Ectodermal cell (in vitro differentiated cells): Measurements from ENCODE around the gene MMP11.

Experiments used
- H3K27ac ChIP-seq: 2 replicates; pipeline ENCODE4 v1.7.0; 2013; ENCODE audit warnings: mild to moderate bottlenecking, low read depth, low read length; ENCODE audit not compliant: insufficient read depth, poor library complexity, severe bottlenecking
- H3K27me3 ChIP-seq: 2 replicates; pipeline ENCODE4 v1.7.0; 2013; ENCODE audit warnings: mild to moderate bottlenecking, low read length; ENCODE audit not compliant: insufficient read depth, control insufficient read depth, poor library complexity, severe bottlenecking
- H3K36me3 ChIP-seq: one replicate; pipeline ENCODE4 v1.7.0; 2013; ENCODE audit warnings: low read length; ENCODE audit not compliant: control insufficient read depth, insufficient read depth
- H3K4me1 ChIP-seq: one replicate; pipeline ENCODE4 v1.7.0; 2013; ENCODE audit warnings: low read length; ENCODE audit not compliant: control insufficient read depth, insufficient read depth
- H3K4me3 ChIP-seq: 2 replicates; pipeline ENCODE4 v1.7.0; 2013; ENCODE audit warnings: low read depth, low read length, control low read depth; ENCODE audit not compliant: insufficient read depth
- H3K9me3 ChIP-seq: 2 replicates; pipeline ENCODE4 v1.7.0; 2013; ENCODE audit warnings: mild to moderate bottlenecking, low read length, moderate library complexity; ENCODE audit not compliant: control insufficient read depth
- WGBS, 2 experiments: methylation state at CpG; one replicate each; pipeline ENCODE4 v1.1.7; 2013; ENCODE audit warnings: missing lambda C conversion rate in 2 of 2; 5-methylcytosine and 5-hydroxymethylcytosine counted together

The MMP11 gene

DNA sequence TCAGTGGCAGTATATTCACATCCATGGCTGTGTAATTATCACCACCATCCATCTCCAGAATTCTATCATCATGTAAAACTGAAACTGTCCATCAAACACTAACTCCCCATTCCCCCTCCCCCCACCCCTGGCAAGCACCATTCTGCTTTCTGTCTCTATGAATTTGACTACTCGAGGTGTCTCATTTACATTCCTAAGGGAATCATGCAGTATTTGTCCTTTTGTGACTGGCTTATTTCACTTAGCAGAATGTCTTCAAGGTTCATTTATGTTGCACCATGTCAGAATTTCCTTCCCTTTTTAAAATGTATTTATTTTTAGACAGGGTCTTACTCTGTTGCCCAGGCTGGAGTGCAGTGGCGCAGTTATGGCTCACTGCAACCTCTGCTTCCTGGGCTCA lies 45.9 kb downstream of the MMP11 start:
- WGBS, 2 experiments, result 96 to 98% methylated on average over 2 of the region's 2 CpGs
- no peaks in the 10 kb centered on the region for H3K4me1 ChIP-seq
- no peaks in the 10 kb centered on the region for H3K9me3 ChIP-seq
- no peaks in the 10 kb centered on the region for H3K27me3 ChIP-seq
- H3K27ac ChIP-seq, result no peak overlapping the region
- peaks cover 68% of the 10 kb centered on the region for H3K36me3 ChIP-seq
- no peak overlapping the region for H3K4me3 ChIP-seq

DNA sequence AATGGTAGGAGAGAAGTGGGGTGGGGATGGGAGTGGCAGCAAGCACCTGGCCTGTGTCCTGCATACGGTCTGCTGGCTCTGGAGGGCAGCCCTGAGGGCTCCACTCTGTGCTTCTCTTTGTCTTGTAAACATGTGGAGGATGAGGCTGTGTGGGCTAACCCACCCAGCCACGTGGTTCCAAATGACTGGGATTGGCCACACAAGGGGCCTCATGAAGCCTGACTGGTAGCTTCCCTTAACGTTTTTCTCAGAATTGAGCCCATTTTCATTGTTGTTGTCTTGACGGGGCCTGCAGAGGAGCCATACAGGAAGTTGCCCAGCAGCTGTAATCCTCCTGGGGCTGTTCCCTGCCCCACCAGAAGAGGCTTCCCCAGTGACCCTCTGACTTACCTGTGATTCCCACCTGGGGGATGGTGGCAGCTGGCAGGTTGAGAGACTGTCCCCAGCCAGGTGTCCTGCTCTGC lies 48.1 kb downstream of the MMP11 start:
- H3K4me3 ChIP-seq, result no peak overlapping the region
- no peaks in the 10 kb centered on the region for H3K4me1 ChIP-seq
- H3K36me3 ChIP-seq, result peaks cover 70% of the 10 kb centered on the region
- 75 to 80% methylated on average over 4 of the region's 4 CpGs for WGBS, 2 experiments
- no peaks in the 10 kb centered on the region for H3K9me3 ChIP-seq
- H3K27ac ChIP-seq, result no peak overlapping the region
- H3K27me3 ChIP-seq, result no peaks in the 10 kb centered on the region

DNA sequence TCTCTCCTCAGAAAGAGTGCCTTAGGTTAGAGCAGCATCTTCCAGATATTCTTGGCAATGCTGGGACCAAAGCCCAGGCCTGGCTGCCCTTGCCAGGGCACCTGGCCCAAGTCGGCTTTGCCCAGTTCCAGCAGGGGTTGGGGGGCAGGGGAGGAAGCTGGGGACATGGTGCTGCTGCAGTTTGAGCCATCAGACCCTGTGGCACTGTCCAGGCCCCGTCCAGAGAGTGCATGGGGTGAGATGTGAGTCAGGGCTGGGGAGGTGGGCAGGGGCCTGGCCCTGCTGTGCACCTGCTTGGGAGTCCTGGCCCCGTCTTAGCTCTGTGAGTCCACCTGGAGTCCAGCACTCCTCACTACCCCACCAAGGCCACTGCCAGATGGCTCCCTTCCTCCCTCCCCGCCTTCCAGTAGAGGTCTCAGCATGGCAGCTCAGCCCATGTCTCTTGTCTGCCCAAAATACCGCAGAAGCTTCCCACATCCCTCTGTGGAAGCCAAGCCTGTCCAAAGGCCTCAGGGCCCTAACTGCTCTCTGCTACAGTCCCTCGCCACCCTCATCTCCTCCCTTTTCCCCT lies 49.5 kb downstream of the MMP11 start:
- Histone ChIP-seq H3K4me1 (peaks cover 2% of the 10 kb centered on the region), H3K4me3 (no peak overlapping the region), H3K36me3 (peaks cover 65% of the 10 kb centered on the region), H3K27me3 (no peaks in the 10 kb centered on the region), H3K9me3 (no peaks in the 10 kb centered on the region), H3K27ac (no peak overlapping the region)
- WGBS, 2 experiments, result 93 to 94% methylated on average over 6 of the region's 6 CpGs

DNA sequence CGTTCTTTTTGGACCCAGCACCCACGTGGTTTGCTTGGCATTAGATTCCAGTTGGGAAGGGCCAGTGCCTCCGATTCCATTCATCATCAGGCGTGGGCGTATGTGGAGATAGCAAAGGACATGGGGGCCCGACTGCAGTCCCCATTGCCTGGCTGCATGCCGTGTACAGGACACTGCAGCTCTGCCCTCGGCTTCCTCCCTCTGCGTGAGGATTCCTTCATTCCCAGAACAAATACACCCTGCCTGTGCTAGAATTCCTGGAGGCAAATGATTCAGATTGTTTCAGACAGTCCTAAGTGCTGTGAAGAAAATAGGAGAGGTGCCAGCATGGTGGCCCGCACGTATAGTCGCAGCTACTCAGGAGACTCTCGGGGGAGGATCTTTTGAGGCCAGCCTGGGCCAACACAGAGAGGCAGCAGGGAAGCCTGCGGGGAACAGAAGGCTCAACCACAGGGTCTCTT lies 50.7 kb downstream of the MMP11 start:
- Histone ChIP-seq H3K4me1 (peaks cover 2% of the 10 kb centered on the region), H3K36me3 (peaks cover 60% of the 10 kb centered on the region), H3K27me3 (no peaks in the 10 kb centered on the region), H3K27ac (no peak overlapping the region), H3K9me3 (no peaks in the 10 kb centered on the region), H3K4me3 (no peak overlapping the region)
- WGBS, 2 experiments, result 94 to 96% methylated on average over 14 of the region's 14 CpGs

DNA sequence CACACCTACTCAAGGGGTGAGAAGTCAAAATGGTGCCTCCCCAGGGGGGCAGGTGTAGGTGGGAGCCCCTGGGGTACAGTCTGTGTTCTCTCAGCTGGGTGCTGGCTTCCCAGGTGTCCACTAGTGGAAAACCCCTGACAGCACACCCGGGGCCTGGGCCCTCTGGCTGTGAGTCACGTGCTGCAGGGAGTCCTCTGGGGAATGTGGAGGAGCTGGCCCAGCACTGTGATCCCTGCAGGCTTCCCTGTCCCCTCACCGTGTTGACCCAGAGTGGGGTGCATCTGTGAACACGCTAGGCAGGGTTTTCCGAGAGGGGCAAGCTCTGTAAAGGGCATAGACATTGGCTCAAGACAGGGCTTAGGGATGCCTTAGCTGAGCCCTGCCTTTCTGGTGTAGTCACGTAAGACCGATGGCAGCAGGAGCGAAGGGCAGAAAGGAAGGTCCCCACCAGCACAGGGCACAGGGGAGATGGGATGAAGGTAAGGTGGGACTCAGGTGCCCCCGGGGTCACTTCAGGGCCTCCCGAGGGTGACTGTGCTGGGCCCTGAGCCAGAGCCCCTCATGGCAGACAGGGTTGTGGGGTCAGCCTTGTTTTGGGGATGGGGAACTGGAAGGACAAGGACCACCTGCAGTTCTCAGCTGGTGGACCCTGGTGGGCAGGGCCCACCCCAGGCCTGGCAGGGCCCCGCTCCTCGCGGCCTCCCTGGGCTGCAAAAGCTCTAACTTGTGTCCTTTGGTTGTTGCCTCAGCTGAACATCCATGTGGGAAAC lies 52.0 kb downstream of the MMP11 start:
- no peak overlapping the region for H3K27ac ChIP-seq
- no peak overlapping the region for H3K4me3 ChIP-seq
- 94 to 97% methylated on average over 13 of the region's 13 CpGs for WGBS, 2 experiments
- H3K9me3 ChIP-seq, result no peaks in the 10 kb centered on the region
- peaks cover 57% of the 10 kb centered on the region for H3K36me3 ChIP-seq
- no peaks in the 10 kb centered on the region for H3K27me3 ChIP-seq
- peaks cover 2% of the 10 kb centered on the region for H3K4me1 ChIP-seq

DNA sequence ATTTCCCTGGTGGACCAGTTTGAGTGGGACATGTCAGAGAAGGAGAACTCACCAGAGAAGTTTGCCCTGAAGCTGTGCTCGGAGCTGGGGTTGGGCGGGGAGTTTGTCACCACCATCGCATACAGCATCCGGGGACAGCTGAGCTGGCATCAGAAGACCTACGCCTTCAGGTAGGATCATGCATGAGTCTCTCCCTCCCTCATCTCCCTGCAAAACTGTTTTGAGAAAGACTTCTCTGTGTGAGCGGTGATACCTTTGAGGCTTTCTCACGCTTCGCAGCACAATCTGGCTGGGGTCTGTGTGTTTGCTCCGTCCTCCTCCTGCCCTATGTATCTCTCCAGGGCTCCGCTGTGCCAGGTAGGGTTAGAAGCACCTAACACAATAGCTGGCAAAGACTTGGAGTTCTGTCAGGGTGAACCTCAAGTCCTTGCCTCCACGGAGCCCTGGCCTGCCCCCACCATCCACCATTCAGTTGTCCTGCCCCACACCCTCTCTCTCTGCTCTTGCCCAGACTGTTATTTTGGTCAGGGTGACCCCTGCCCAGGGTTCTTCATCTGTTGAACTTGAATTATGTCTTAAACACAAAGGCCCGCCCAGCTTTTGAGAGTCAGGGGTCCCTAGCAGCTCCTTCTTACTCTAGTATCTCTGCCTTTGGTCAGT lies 52.7 kb downstream of the MMP11 start:
- WGBS, 2 experiments, result 95 to 97% methylated on average over 12 of the region's 12 CpGs
- Histone ChIP-seq H3K4me1 (peaks cover 2% of the 10 kb centered on the region), H3K27ac (no peak overlapping the region), H3K4me3 (no peak overlapping the region), H3K36me3 (peaks cover 50% of the 10 kb centered on the region), H3K27me3 (no peaks in the 10 kb centered on the region), H3K9me3 (no peaks in the 10 kb centered on the region)

DNA sequence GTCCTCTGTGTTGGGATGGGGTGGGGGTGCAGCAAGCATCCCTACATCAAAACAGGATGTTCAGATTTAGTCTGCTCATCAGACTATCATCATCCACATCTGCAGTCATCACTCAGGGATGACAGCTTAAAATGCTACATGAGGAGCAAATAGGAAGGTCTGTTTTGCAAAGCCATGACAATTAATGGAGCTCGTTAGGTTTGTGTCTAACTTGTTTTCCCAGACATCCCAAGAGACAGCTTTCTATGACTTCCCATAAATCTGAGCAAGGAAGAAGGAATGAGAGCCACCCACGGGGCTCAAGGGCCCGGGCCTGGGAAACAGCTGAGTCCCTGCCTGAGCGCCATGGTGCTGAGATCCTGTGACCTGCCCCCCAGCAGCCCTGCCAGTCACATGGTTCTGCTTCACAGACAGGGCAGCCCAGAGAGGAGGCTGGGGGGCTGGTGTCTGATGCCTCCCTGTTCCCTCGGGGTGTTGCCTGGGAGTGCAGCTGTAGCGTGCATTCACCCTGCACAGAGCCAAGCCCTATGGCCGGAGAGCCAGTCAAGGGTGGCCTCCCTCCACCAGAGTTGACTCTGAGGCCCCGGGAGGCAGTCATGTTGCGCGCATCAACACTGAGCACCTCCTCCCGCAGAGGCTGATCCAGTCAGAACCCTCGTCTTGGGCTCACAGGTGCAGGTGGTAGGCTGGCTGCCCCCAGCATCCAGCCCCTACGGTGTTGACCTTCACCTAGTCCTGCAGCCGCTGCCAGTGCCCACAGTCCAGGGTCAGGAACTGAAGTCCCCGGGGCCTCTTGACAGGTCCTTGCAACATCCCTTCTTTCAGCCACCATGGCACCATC lies 54.1 kb downstream of the MMP11 start:
- WGBS, 2 experiments, result 92 to 94% methylated on average over 15 of the region's 15 CpGs
- Histone ChIP-seq H3K4me1 (peaks cover 2% of the 10 kb centered on the region), H3K27ac (no peak overlapping the region), H3K27me3 (no peaks in the 10 kb centered on the region), H3K36me3 (peaks cover 40% of the 10 kb centered on the region), H3K9me3 (no peaks in the 10 kb centered on the region), H3K4me3 (no peak overlapping the region)

DNA sequence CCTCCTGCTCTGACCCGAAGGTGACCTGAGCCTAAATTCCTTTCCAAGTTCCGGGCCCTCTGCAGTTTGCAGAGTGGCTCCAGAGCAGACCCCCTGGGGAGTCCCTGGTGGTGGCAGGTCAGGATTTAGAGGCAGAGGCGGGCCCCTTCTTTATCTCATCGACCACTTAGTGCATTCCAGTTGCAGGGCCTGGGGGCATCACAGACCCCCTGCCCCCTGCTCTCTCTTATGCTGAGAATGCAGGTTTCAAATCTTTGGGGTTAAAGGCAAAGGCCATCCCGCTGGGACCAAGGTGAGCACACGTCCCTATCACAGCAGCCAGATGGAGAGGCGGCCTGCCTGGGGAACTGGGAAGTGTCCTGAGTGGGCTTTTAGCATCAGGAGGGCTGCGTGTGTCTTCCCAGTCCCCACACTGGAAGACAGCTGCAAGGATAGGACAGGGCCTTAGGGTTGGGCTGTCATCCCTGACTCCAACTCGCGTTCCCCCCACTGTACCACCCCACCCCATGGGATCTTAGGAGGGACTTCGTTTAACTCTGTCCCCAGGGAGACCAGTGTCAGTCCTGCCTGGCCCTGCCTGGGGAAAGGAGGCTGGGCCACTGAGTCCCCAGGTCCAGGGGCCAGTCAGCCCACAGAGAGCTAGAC lies 54.8 kb downstream of the MMP11 start:
- Histone ChIP-seq H3K36me3 (peaks cover 40% of the 10 kb centered on the region), H3K4me3 (no peak overlapping the region), H3K27me3 (no peaks in the 10 kb centered on the region), H3K27ac (no peak overlapping the region), H3K9me3 (no peaks in the 10 kb centered on the region), H3K4me1 (peaks cover 2% of the 10 kb centered on the region)
- 86 to 88% methylated on average over 11 of the region's 11 CpGs for WGBS, 2 experiments

DNA sequence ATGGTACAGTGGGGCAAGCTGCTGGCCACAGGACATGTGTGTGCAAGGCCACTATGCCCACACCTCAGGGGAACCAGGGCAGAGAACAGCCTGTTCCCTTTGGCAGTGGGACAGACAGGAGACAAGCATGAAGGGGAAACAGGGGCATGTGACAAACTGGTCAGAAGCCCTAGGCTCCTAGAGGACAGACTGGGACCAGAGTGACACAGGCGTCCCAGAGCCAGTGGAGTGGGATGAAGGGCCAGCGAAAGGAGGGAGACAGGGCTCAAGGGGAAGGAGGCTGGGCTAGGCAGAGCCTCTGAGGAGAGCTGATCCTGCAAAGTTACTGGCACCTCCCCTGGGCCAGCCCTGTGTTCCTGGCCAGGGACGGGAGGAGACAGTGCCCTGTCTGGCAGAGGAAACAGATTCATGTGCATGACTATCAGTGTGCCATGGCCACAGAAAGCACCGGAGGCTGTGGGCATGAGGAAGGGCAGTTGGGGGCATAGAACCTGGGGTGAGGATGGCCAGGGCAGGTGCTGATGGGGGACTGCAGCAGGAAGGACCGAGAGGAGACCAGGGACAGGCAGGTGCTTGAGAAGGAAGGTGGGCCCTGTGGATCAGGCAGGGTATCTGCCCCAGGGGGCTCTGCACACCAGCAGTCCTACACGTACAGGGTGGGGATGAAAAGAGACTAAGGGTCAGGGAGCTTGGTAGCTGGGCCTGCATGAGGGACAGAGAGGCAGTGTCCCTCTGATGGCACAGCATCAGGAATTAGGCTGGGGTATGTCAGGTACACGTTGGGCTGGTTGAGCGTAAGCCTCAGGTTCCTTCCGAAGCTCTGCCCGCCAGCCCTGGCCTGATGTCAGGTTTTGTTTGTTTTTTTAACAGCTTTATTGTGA lies 56.4 kb downstream of the MMP11 start:
- Histone ChIP-seq H3K36me3 (peaks cover 43% of the 10 kb centered on the region), H3K27ac (no peak overlapping the region), H3K4me1 (peaks cover 2% of the 10 kb centered on the region), H3K27me3 (no peaks in the 10 kb centered on the region), H3K9me3 (no peaks in the 10 kb centered on the region), H3K4me3 (no peak overlapping the region)
- WGBS, 2 experiments, result 93 to 96% methylated on average over 10 of the region's 10 CpGs
